Gastrocnemius medialis (tissue), 4 donors: ENCODE data around the gene LATS2. TPM values are rescaled to one million over a fixed set of nuclear protein-coding genes. Genes with fewer than 3 reads are reported as not detected.

Experiments used
- ATAC-seq, 2 donors: fragments of 150-250 bp; one replicate each; pipeline ENCODE4 v1.9.1; 2016
- DNase-seq, 2 donors: peaks; one replicate each; pipeline ENCODE4 v3.0.0-alpha.2; 2019
- H3K27ac ChIP-seq, 4 donors: fragments of 200-600 bp; sonication (generic); 1 replicate in 1 of 4; 2 replicates in 3 of 4; pipeline ENCODE4 v1.5.1; 2016 to 2018; ENCODE audit warnings: mild to moderate bottlenecking in 2 of 4, moderate library complexity in 1 of 4
- H3K27me3 ChIP-seq, 3 donors: fragments of 200-600 bp; sonication (generic) in 2 of 3; 1 replicate in 1 of 3; 2 replicates in 2 of 3; pipeline versions ENCODE4 v1.5.1 to v1.6.0; 2016 to 2019; ENCODE audit warnings: mild to moderate bottlenecking in 1 of 3, moderate library complexity in 1 of 3
- H3K36me3 ChIP-seq, 2 donors: fragments of 200-600 bp; sonication (generic) in 1 of 2; one replicate each; pipeline ENCODE4 v1.5.1; 2017 to 2018
- H3K4me1 ChIP-seq, 2 donors: fragments of 200-600 bp; sonication (generic) in 1 of 2; one replicate each; pipeline ENCODE4 v1.5.1; 2016 to 2017; ENCODE audit warnings: mild to moderate bottlenecking in 2 of 2
- H3K4me3 ChIP-seq, 4 donors: fragments of 200-600 bp; sonication (generic) in 3 of 4; 1 replicate in 1 of 4; 2 replicates in 3 of 4; pipeline ENCODE4 v1.5.1; 2016 to 2019; ENCODE audit warnings: mild to moderate bottlenecking in 2 of 4
- H3K9me3 ChIP-seq, 3 donors: fragments of 200-600 bp; sonication (generic) in 2 of 3; 1 replicate in 1 of 3; 2 replicates in 2 of 3; pipeline ENCODE4 v1.5.1; 2016 to 2019
- POLR2A ChIP-seq, 2 donors: fragments of 450-650 bp; IDR thresholded peaks; one replicate each; pipeline ENCODE4 v1.6.1; 2017; ENCODE audit warnings: antibody characterized with exemption in 2 of 2, mild to moderate bottlenecking in 2 of 2, moderate library complexity in 2 of 2
- in situ Hi-C, 4 donors: fragments of 200-750 bp; cut with MboI; loops; one replicate each; pipeline versions ENCODE4 v1.15.0 to v1.8.0; 2017; ENCODE audit warnings: low sequenced_read_pairs in 4 of 4
- intact Hi-C: fragments of 100-400 bp; cut with DNase I; formaldehyde crosslinking; loops from one replicate; pipeline ENCODE4 v1.15.1; 2023; ENCODE audit warnings: low total_unique reads
- total RNA-seq, 4 donors: library from RNA; depleted of rRNA; stranded (reverse); fragments of >200 nt; gene quantifications; one replicate each; pipeline versions ENCODE4 v1.1.0 to v1.2.3, GENCODE V29; 2016
- TF ChIP-seq, protein P1 (sequence below), 5 experiments: fragments of 450-650 bp in 3 of 5; fragments of 200-600 bp in 2 of 5; sonication (generic) in 2 of 5; IDR thresholded peaks in 4 of 5; conservative IDR thresholded peaks in 1 of 5; 1 replicate in 4 of 5; 2 replicates in 1 of 5; pipeline ENCODE4 v1.5.1; 2016 to 2019; ENCODE audit warnings: antibody characterized with exemption in 5 of 5, mild to moderate bottlenecking in 3 of 5, moderate library complexity in 3 of 5

The LATS2 gene
- total RNA-seq, 4 donors from 2014 or later, result 11.5 to 34.1 (median 18.8) TPM

- H3K4me1 ChIP-seq, result peaks cover 44 to 50% of the 10 kb centered on the region in 2 donors
- no peaks in the 10 kb centered on the region for H3K9me3 ChIP-seq
- no peak for TF ChIP-seq POLR2A (IDR thresholded peaks at IDR 0.05)
- TF ChIP-seq, protein P1, sequence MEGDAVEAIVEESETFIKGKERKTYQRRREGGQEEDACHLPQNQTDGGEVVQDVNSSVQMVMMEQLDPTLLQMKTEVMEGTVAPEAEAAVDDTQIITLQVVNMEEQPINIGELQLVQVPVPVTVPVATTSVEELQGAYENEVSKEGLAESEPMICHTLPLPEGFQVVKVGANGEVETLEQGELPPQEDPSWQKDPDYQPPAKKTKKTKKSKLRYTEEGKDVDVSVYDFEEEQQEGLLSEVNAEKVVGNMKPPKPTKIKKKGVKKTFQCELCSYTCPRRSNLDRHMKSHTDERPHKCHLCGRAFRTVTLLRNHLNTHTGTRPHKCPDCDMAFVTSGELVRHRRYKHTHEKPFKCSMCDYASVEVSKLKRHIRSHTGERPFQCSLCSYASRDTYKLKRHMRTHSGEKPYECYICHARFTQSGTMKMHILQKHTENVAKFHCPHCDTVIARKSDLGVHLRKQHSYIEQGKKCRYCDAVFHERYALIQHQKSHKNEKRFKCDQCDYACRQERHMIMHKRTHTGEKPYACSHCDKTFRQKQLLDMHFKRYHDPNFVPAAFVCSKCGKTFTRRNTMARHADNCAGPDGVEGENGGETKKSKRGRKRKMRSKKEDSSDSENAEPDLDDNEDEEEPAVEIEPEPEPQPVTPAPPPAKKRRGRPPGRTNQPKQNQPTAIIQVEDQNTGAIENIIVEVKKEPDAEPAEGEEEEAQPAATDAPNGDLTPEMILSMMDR (IDR thresholded peaks at IDR 0.05 in 4 of 5, conservative IDR thresholded peaks at IDR 0.05 in 1 of 5), result no peak
- no peaks in the 10 kb centered on the region for H3K27me3 ChIP-seq
- H3K27ac ChIP-seq, result peak overlapping the region; percentile 77 to 90 (median 87)
- in situ Hi-C loops, result no loop called here
- no peak for ATAC-seq
- no peak for DNase-seq
- intact Hi-C loops, result loop anchor here (1.0 to 10.0 kb wide), 5 partner anchors 20 to 287 kb away; partner anchors contain the start of gene LATS2
- no peak overlapping the region for H3K4me3 ChIP-seq
- peaks cover 0 to 8% of the 10 kb centered on the region in 2 donors for H3K36me3 ChIP-seq
Observed at GRCh38 chr13:20994441-20994821, 67.0 kb downstream of the LATS2 start.

DNA sequence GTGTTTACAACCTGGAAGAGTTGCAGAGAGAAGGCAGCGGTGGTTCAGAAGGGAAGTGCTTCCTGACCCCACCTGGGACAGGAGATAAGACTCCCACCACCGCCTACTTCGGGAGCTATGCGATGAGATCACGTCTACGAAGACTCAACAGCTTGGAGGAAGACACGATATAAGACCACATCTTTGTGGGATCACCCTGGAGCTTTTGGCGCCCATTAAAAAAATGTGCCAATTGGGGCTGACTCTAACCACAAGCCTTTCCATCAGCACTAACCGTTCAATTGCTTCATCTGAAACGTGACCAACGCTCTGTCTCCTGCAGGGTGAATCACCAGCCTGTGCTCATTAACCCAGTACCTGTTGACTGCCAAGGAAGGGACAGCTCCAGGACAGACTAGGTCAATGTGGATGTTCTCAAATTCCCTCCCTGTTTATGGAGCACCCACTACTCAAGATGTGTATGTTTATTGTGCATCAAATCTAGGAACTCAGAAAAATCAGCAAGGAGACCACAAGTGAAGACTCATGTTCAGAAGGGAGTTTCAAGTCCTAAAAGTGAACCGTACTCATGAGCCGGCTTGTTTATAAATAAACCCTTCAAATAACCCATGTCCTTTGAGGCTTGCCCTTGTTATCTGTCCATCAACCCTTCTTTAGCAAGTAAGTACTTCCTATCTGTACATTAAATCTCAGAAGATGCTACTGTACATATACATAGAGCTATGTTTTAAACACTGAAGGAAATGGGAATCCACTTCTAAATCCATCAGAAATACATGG is 67.5 kb downstream of the LATS2 start:
- in situ Hi-C loops, result no loop called here
- peak; percentile 93 to 95 for ATAC-seq
- H3K36me3 ChIP-seq, result peaks cover 0 to 12% of the 10 kb centered on the region in 2 donors
- no peaks in the 10 kb centered on the region for H3K9me3 ChIP-seq
- peaks cover 44 to 50% of the 10 kb centered on the region in 2 donors for H3K4me1 ChIP-seq
- H3K27me3 ChIP-seq, result no peaks in the 10 kb centered on the region
- DNase-seq, result peak; percentile 82 to 88
- peak overlapping the region; percentile 77 to 90 (median 87) for H3K27ac ChIP-seq
- TF ChIP-seq, protein P1 (IDR thresholded peaks at IDR 0.05 in 4 of 5, conservative IDR thresholded peaks at IDR 0.05 in 1 of 5), result no peak
- TF ChIP-seq POLR2A (IDR thresholded peaks at IDR 0.05), result no peak
- intact Hi-C loops, result loop anchor here (1.0 to 10.0 kb wide), 5 partner anchors 21 to 287 kb away; partner anchors contain the start of gene LATS2
- no peak overlapping the region for H3K4me3 ChIP-seq

GRCh38 chr13:20993211-20993610 is 68.2 kb downstream of the LATS2 start:
- in situ Hi-C loops (no loop called here), intact Hi-C loops (loop anchor here (5.0 to 10.0 kb wide), 3 partner anchors 51 to 286 kb away; no protein-coding TSS in a partner anchor)
- TF ChIP-seq, protein P1 (IDR thresholded peaks at IDR 0.05 in 4 of 5, conservative IDR thresholded peaks at IDR 0.05 in 1 of 5), result no peak
- no peak for TF ChIP-seq POLR2A (IDR thresholded peaks at IDR 0.05)
- Histone ChIP-seq H3K27me3 (no peaks in the 10 kb centered on the region), H3K4me3 (no peak overlapping the region), H3K4me1 (peaks cover 44 to 49% of the 10 kb centered on the region in 2 donors), H3K27ac (peak overlapping the region; percentile 77 to 90 (median 87)), H3K9me3 (no peaks in the 10 kb centered on the region), H3K36me3 (peaks cover 0 to 16% of the 10 kb centered on the region in 2 donors)
- no peak for DNase-seq
- ATAC-seq, result no peak

DNA sequence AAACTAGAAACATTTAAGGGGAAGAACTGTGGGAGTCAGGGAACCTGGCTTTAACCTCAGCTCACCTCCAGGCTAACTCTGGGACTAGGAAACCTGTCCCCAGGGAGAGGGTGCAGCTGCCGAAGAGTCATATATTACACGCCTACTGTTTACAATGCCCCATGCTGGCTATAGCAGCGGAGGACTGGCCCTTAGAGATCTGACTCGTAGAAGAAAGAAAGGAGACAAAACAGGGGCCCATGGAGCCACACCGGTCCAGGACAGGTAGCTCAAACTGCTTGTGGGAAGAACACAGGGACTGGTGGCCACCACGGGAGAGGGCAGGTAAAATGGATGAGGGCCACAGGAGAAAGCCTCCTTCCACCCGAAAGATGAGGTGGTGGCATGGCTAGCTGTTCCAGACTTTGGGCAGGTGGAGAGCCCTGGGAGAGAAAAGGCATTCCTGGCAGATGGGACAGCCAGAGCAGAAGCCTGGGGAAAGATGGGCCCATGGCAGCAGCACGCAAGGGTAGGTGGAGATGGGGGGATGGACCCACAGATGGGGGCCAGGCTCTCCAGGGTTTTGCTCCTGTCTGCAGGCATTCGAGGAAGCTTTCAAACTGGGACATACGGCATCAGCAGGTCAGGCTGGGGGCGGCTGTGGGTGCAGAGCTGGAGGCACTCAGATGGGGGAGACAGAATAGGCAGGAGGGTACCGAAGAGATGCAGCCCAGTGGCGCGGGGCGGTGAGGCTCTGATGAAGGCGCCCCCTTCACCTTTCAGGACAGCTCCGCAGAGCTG is 69.5 kb downstream of the LATS2 start:
- no peak for TF ChIP-seq POLR2A (IDR thresholded peaks at IDR 0.05)
- TF ChIP-seq, protein P1 (IDR thresholded peaks at IDR 0.05 in 4 of 5, conservative IDR thresholded peaks at IDR 0.05 in 1 of 5), result no peak
- Histone ChIP-seq H3K27ac (peak overlapping the region; percentile 77 to 90 (median 87)), H3K4me1 (peaks cover 32 to 37% of the 10 kb centered on the region in 2 donors), H3K27me3 (no peaks in the 10 kb centered on the region), H3K9me3 (no peaks in the 10 kb centered on the region), H3K36me3 (peaks cover 0 to 23% of the 10 kb centered on the region in 2 donors), H3K4me3 (no peak overlapping the region)
- in situ Hi-C loops, result no loop called here
- ATAC-seq (no peak), DNase-seq (no peak)
- intact Hi-C loops, result loop anchor here (5.0 to 10.0 kb wide), 3 partner anchors 50 to 285 kb away; no protein-coding TSS in a partner anchor
